Brain microvascular endothelial cell (primary cell): Measurements from ENCODE around the gene CAD.

ENCODE experiments used
- DNase-seq: peaks from one replicate; pipeline ENCODE4 v3.0.0-alpha.2; 2020
- H3K27ac ChIP-seq: fragments of 250-450 bp; sonication (Bioruptor Pico); 2 replicates; pipeline ENCODE4 v1.5.1; 2020; ENCODE audit warnings: mild to moderate bottlenecking, moderate library complexity
- H3K27me3 ChIP-seq: fragments of 250-450 bp; sonication (Bioruptor Pico); replicated peaks from 2 replicates; pipeline ENCODE4 v1.5.1; 2020; ENCODE audit warnings: mild to moderate bottlenecking
- H3K36me3 ChIP-seq: fragments of 250-450 bp; sonication (Bioruptor Pico); replicated peaks from 2 replicates; pipeline ENCODE4 v1.5.1; 2020; ENCODE audit warnings: mild to moderate bottlenecking
- H3K4me3 ChIP-seq: 2 replicates; pipeline ENCODE4 v1.5.1; 2011; ENCODE audit warnings: low read depth, mild to moderate bottlenecking, control low read depth, low read length, moderate library complexity
- in situ Hi-C: cut with HindIII; loops from 2 replicates; pipeline ENCODE4 v1.10.0; 2017; ENCODE audit warnings: low sequenced_read_pairs, low pct_ligation_motif_present
- TF ChIP-seq, protein P1 (sequence below): IDR thresholded peaks from 2 replicates; pipeline ENCODE4 v1.5.1; 2011; ENCODE audit warnings: low read depth, mild to moderate bottlenecking, moderate library complexity, low read length, control low read depth, inconsistent platforms; ENCODE audit errors: missing control alignments

CAD gene

DNA sequence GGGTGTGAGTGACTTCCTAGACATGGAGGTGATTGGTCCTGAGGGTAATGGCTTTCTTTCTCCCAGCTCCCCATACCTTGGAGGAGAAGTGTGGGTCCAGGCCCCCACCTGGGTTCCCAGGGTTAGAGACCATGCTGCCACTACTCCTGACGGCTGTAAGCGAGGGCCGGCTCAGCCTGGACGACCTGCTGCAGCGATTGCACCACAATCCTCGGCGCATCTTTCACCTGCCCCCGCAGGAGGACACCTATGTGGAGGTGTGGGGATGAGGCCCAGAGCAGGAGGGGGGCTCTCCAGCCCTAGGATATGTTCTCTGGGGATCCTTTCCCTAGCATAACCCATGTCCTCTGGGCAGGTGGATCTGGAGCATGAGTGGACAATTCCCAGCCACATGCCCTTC lies 21.8 kb downstream of the CAD start:
- peaks cover 91% of the 10 kb centered on the region for H3K36me3 ChIP-seq
- TF ChIP-seq, protein P1, sequence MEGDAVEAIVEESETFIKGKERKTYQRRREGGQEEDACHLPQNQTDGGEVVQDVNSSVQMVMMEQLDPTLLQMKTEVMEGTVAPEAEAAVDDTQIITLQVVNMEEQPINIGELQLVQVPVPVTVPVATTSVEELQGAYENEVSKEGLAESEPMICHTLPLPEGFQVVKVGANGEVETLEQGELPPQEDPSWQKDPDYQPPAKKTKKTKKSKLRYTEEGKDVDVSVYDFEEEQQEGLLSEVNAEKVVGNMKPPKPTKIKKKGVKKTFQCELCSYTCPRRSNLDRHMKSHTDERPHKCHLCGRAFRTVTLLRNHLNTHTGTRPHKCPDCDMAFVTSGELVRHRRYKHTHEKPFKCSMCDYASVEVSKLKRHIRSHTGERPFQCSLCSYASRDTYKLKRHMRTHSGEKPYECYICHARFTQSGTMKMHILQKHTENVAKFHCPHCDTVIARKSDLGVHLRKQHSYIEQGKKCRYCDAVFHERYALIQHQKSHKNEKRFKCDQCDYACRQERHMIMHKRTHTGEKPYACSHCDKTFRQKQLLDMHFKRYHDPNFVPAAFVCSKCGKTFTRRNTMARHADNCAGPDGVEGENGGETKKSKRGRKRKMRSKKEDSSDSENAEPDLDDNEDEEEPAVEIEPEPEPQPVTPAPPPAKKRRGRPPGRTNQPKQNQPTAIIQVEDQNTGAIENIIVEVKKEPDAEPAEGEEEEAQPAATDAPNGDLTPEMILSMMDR, result no peak
- in situ Hi-C loops, result no loop called here
- no peaks in the 10 kb centered on the region for H3K27me3 ChIP-seq
- no peak for DNase-seq
- H3K27ac ChIP-seq, result no peak overlapping the region
- no peak overlapping the region for H3K4me3 ChIP-seq

DNA sequence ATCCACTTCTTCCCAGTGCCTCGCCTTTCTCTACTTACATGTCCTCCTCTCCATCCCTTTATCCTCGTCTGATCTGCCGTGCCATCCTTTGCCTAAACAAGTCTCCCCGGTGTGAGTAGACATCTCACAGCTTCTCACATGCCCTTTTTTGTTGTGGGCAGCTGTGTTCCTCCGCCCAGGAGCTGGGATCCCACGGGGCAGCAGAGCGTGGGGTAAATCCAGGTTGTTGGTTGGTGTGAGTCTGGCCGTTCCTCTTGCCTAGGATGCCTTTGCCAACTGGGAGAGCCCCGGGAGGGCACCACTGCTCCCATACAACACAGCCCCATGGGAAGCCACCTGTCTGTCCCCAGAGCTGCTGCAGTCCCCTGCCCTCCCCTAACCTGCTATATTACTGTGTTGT lies 23.2 kb downstream of the CAD start:
- no peak overlapping the region for H3K4me3 ChIP-seq
- TF ChIP-seq, protein P1, result no peak
- DNase-seq, result no peak
- in situ Hi-C loops, result no loop called here
- peaks cover 88% of the 10 kb centered on the region for H3K36me3 ChIP-seq
- no peak overlapping the region for H3K27ac ChIP-seq
- no peaks in the 10 kb centered on the region for H3K27me3 ChIP-seq

DNA sequence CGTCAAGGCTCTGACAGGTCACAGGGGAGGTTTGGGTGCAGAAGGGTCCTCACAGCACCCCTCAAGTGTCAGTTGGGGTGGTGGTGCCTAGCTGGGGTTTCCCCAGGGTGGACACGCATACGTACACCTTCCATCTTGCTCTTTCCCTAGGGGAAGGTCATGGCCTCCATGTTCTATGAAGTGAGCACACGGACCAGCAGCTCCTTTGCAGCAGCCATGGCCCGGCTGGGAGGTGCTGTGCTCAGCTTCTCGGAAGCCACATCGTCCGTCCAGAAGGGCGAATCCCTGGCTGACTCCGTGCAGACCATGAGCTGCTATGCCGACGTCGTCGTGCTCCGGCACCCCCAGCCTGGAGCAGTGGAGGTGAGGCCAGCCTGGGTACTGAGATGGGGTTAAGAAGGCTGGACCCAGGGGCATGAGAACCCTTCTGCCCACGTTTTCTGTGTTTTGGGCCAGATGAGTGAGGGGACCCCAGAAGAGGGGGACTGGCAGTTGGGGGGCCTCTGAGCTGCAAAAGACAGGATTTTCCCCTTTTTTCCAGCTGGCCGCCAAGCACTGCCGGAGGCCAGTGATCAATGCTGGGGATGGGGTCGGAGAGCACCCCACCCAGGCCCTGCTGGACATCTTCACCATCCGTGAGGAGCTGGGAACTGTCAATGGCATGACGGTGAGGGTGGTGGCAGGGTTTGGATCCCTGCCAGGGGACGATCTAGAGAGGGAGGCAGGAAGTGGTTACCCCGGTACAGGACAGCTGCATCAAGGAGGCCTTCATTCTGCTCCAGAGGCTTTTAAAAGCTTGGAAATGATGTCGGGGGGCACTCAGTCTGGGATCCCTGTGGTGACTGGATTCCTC lies 24.8 kb downstream of the CAD start:
- H3K27me3 ChIP-seq, result no peaks in the 10 kb centered on the region
- DNase-seq, result no peak
- in situ Hi-C loops, result no loop called here
- H3K36me3 ChIP-seq, result peaks cover 75% of the 10 kb centered on the region
- no peak overlapping the region for H3K4me3 ChIP-seq
- H3K27ac ChIP-seq, result no peak overlapping the region
- TF ChIP-seq, protein P1, result no peak

DNA sequence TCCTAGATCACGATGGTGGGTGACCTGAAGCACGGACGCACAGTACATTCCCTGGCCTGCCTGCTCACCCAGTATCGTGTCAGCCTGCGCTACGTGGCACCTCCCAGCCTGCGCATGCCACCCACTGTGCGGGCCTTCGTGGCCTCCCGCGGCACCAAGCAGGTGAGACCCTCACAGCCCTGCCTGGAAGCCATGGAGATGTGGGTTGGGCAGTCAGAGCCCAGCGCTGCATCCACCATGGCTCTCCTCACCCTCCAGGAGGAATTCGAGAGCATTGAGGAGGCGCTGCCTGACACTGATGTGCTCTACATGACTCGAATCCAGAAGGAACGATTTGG lies 25.4 kb downstream of the CAD start:
- Histone ChIP-seq H3K4me3 (no peak overlapping the region), H3K36me3 (peaks cover 69% of the 10 kb centered on the region), H3K27ac (no peak overlapping the region), H3K27me3 (no peaks in the 10 kb centered on the region)
- no peak for DNase-seq
- in situ Hi-C loops, result no loop called here
- TF ChIP-seq, protein P1, result no peak

DNA sequence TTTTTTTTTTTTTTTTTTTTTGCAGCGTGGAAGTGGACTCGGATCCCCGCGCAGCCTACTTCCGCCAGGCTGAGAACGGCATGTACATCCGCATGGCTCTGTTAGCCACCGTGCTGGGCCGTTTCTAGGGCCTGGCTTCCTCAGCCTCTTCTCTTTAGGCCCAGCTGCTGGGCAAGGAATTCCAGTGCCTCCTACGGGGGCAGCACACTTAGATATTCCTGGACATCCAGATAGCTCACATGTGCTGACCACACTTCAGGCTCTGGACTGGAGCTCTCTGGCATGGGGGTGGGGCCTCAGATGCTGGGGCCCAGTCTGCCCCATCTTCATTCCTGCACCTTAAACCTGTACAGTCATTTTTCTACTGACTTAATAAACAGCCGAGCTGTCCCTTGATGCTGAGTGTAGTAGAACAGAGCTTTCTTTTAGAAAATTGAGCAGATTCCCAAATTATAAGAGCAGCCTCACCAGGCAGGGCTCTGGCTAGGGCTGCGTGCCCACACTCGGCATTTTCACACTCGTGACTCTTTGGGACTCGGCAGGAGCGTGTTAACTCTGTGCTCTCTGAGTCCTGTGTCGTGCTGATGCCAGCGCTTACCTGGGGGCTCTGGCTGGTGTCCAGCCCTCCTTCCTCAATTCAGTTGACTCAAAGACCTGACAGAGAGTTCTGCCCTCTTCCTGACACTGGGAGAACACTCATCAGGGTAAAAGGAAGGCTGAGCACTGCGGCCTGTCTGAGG lies 26.4 kb downstream of the CAD start:
- TF ChIP-seq, protein P1, result no peak
- no peak overlapping the region for H3K27ac ChIP-seq
- no peak overlapping the region for H3K4me3 ChIP-seq
- in situ Hi-C loops, result no loop called here
- no peak for DNase-seq
- no peaks in the 10 kb centered on the region for H3K27me3 ChIP-seq
- H3K36me3 ChIP-seq, result peaks cover 59% of the 10 kb centered on the region
